GM19452 (cell line): ENCODE data around the gene LLGL2.

Experiments used
- ATAC-seq: cut with Tn5 transposase; IDR thresholded peaks from one replicate; pipeline ENCODE4 v1.9.1; 2021; ENCODE audit not compliant: unreplicated experiment

Gene LLGL2

GRCh38 chr17:75610103-75610984 is 84.8 kb downstream of the LLGL2 start:
- ATAC-seq: no peak

DNA sequence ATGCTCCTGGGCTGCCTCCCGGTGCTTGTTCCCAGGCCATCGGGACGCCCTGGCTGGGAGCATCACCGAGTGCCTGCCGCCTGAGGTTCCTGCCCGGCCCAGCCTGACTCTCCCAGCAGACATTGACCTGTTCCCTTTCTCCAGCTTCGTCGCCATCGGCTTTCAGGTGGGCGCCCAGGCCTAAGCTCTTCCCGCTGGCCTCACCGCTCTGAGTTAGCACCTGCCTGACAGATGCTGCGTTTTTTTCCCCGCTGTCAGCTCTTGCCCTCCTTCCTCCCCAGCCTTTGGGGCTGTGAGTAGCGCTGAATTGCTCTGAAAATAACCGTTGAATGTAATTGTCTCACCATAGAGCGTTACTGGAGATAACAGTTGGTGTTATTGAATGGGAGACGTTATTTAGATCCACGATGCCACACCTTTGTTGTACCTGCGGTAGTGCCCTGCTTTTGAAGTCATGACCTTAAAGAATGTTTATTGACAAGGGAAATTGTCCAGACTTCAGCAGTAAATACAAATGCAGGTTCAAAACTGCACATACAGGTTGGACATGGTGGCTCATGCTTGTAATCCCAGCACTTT is 86.4 kb downstream of the LLGL2 start:
- ATAC-seq: no peak

DNA sequence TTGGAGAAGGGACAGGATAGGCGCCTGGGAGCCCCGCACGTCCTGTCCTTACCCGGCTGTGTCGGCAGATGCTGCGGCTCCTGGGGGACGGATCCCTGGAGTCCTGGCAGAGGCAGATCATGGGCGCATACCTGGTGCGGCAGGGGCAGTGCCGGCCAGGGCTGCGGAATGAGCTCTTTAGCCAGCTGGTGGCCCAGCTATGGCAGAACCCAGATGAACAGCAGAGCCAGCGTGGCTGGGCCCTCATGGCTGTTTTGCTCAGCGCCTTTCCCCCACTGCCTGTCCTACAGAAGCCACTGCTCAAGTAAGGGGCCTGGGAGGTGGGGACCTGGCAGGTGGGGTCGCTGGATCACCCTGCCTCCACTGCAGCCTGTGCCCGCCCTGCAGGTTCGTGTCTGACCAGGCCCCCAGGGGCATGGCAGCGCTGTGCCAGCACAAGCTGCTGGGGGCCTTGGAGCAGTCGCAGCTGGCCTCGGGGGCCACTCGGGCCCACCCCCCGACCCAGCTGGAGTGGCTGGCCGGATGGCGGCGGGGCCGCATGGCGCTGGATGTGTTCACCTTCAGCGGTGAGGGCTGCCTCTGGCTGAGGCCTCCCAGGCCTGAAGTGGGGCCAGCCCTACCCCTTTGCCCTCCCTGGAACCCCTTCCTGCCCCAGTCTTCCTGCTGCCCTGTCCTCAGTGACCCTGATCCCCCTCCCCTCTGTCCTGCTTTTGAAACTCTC is 87.6 kb downstream of the LLGL2 start:
- ATAC-seq: no peak

DNA sequence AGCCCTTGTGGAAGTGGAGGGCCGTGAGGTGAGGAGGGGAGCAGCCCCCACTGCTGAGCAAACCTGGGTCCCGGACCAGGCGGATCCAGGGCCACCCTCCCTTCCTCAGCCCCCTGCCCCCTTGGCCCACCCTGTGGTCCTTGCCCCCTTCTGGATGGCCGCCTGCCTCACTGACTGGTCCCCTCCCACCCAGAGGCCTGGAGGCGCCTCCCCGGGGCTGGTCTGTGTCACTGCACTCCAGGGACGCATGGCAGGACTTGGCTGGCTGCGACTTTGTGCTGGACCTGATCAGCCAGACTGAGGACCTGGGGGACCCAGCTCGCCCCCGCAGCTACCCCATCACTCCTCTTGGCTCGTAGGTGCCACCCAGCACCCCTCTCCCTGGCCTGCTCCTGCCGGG is 88.5 kb downstream of the LLGL2 start:
- no peak for ATAC-seq

GRCh38 chr17:75614556-75615270 is 89.2 kb downstream of the LLGL2 start:
- ATAC-seq: no peak

GRCh38 chr17:75615301-75615700 is 89.8 kb downstream of the LLGL2 start:
- no peak for ATAC-seq

- ATAC-seq: no peak
Measured at GRCh38 chr17:75616521-75617122, 91.1 kb downstream of the LLGL2 start.

GRCh38 chr17:75617218-75617617 is 91.7 kb downstream of the LLGL2 start:
- no peak for ATAC-seq

- ATAC-seq: no peak
Measured at GRCh38 chr17:75617675-75618074, 92.2 kb downstream of the LLGL2 start.

DNA sequence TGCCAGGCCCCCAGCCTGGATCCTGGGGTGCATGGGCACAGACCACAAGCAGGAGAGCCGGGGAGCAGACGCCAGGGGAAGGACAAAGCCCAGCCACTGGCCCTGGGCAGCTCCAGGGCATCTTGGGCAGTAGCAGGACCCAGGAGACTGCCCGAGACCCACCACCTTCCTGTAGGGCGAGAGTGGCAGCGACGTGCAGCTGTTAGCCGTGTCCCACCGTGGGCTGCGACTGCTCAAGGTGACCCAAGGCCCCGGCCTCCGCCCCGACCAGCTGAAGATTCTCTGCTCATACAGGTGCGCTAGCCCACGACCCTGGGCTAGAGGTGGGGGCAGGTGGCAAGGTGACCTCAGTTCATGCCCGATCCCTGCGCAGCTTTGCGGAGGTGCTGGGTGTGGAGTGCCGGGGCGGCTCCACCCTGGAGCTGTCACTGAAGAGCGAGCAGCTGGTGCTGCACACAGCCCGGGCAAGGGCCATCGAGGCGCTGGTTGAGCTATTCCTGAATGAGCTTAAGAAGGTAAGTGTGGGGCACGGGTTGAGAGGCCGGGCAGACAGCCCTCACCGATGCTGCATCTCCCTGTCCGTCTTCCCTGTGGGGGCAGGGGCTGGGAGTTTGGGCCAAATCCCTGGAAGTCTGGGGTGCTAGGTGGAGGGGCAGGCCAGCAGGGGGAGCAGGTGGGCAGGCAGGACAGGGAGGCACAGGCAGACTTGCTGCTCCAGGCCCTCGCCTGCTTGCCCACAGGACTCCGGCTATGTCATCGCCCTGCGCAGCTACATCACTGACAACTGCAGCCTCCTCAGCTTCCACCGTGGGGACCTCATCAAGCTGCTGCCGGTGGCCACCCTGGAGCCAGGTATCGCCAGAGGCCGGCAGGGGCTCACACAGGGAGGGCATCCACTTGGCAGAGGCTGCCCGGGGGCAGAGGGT is 94.3 kb downstream of the LLGL2 start:
- ATAC-seq: no peak

DNA sequence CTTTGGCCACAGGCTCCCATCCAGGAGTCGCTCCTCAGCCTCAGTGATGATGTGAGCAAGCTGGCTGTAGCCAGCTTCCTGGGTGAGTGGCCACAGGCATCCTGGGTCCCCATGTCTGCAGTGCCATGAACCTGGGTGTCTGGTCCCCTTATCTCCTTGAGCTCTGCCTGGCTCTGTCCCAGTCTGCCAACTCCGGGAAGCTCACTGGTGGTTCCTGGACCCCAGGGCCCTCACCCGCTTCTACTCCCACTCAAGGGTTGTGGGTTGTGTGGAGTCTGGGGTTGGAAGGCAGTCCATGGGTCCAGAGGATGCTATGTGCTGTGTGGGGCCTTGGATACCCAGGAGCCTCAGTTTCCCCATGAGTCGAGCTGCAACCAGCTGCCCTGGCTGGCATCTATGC is 96.0 kb downstream of the LLGL2 start:
- no peak for ATAC-seq

- no peak for ATAC-seq
Measured at GRCh38 chr17:75622076-75622475, 96.6 kb downstream of the LLGL2 start.

DNA sequence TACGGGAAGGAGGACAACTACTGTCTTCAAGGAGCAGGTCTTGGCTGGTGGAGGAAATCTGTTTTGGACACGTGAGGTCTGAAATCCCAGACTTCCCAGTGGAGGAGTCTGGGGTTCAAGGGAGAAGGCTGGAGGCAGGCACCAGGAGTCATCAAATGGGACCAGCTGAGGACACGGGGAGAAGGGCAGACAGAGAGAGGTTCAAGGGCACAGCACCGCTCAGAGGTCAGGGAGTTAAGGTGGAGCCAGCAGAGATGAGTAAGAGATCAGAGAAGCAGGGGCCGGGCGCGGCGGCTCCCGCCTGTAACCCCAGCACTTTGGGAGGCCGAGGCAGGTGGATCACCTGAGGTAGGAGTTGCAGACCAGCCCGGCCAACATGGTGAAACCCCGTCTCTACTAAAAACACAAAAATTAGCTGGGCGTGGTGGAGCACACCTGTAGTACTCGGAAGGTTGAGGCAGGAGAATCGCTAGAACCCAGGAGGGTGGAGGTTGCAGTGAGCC is 97.3 kb downstream of the LLGL2 start:
- no peak for ATAC-seq

- no peak for ATAC-seq
Measured at GRCh38 chr17:75623386-75623785, 97.9 kb downstream of the LLGL2 start.

- no peak for ATAC-seq
Measured at GRCh38 chr17:75624021-75624420, 98.5 kb downstream of the LLGL2 start.
